GM23338 (cell line): ENCODE data around the gene SLC12A5.

Experiments
- CREB1 ChIP-seq: fragments of 250-450 bp; sonication (Bioruptor Pico); IDR thresholded peaks from 2 replicates; pipeline ENCODE4 v1.5.0; 2020; ENCODE audit warnings: low read depth, mild to moderate bottlenecking, moderate library complexity
- EZH2 ChIP-seq: fragments of 200-600 bp; sonication (generic); IDR thresholded peaks from one replicate; pipeline ENCODE4 v1.8.0; 2017; ENCODE audit warnings: antibody characterized with exemption, mild to moderate bottlenecking, low read depth; ENCODE audit not compliant: unreplicated experiment
- EZH2phosphoT487 ChIP-seq: fragments of 200-600 bp; sonication (generic); IDR thresholded peaks from one replicate; pipeline ENCODE4 v1.8.1; 2018; ENCODE audit warnings: antibody characterized with exemption; ENCODE audit not compliant: unreplicated experiment
- JUNB ChIP-seq: IDR thresholded peaks from one replicate; pipeline ENCODE4 v1.6.1; 2016; ENCODE audit warnings: antibody characterized with exemption; ENCODE audit not compliant: unreplicated experiment
- POLR2AphosphoS5 ChIP-seq: IDR thresholded peaks from 2 replicates; pipeline ENCODE4 v1.6.1; 2016; ENCODE audit warnings: antibody characterized with exemption, low read depth
- STAT1 ChIP-seq: IDR thresholded peaks from one replicate; pipeline ENCODE4 v1.6.1; 2016; ENCODE audit warnings: antibody characterized with exemption; ENCODE audit not compliant: unreplicated experiment
- ZNF331 ChIP-seq: fragments of 250-450 bp; sonication (Bioruptor Pico); IDR thresholded peaks from 2 replicates; pipeline ENCODE4 v1.5.0; 2020; ENCODE audit warnings: low read depth, mild to moderate bottlenecking, moderate library complexity
- TF ChIP-seq, protein P1 (sequence below), 2 experiments: fragments of 200-600 bp in 1 of 2; sonication (generic) in 1 of 2; conservative IDR thresholded peaks; 2 replicates each; pipeline versions ENCODE4 v1.5.1 to v1.6.1; 2016 to 2017; ENCODE audit warnings: antibody characterized with exemption in 2 of 2, low read depth in 2 of 2, mild to moderate bottlenecking in 2 of 2, moderate library complexity in 1 of 2
- TF ChIP-seq, protein P2 (sequence below): IDR thresholded peaks from one replicate; pipeline ENCODE4 v1.6.1; 2018; ENCODE audit warnings: antibody characterized with exemption; ENCODE audit not compliant: unreplicated experiment
- TF ChIP-seq, protein P3 (sequence below): IDR thresholded peaks from 2 replicates; pipeline ENCODE4 v1.6.1; 2016; ENCODE audit warnings: antibody characterized with exemption

GRCh38 chr20:46035253-46035652, 6.2 kb downstream of the SLC12A5 start:
- TF ChIP-seq, protein P1, sequence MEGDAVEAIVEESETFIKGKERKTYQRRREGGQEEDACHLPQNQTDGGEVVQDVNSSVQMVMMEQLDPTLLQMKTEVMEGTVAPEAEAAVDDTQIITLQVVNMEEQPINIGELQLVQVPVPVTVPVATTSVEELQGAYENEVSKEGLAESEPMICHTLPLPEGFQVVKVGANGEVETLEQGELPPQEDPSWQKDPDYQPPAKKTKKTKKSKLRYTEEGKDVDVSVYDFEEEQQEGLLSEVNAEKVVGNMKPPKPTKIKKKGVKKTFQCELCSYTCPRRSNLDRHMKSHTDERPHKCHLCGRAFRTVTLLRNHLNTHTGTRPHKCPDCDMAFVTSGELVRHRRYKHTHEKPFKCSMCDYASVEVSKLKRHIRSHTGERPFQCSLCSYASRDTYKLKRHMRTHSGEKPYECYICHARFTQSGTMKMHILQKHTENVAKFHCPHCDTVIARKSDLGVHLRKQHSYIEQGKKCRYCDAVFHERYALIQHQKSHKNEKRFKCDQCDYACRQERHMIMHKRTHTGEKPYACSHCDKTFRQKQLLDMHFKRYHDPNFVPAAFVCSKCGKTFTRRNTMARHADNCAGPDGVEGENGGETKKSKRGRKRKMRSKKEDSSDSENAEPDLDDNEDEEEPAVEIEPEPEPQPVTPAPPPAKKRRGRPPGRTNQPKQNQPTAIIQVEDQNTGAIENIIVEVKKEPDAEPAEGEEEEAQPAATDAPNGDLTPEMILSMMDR (conservative IDR thresholded peaks at IDR 0.05; ENCODE audit: low read depth in 2 of 2), result no peak
- TF ChIP-seq POLR2AphosphoS5 (no peak), JUNB (no peak), STAT1 (no peak), EZH2 (no peak), CREB1 (CRISPR knock-in tag) (no peak), EZH2phosphoT487 (no peak), ZNF331 (CRISPR knock-in tag) (no peak)
- TF ChIP-seq, protein P2, sequence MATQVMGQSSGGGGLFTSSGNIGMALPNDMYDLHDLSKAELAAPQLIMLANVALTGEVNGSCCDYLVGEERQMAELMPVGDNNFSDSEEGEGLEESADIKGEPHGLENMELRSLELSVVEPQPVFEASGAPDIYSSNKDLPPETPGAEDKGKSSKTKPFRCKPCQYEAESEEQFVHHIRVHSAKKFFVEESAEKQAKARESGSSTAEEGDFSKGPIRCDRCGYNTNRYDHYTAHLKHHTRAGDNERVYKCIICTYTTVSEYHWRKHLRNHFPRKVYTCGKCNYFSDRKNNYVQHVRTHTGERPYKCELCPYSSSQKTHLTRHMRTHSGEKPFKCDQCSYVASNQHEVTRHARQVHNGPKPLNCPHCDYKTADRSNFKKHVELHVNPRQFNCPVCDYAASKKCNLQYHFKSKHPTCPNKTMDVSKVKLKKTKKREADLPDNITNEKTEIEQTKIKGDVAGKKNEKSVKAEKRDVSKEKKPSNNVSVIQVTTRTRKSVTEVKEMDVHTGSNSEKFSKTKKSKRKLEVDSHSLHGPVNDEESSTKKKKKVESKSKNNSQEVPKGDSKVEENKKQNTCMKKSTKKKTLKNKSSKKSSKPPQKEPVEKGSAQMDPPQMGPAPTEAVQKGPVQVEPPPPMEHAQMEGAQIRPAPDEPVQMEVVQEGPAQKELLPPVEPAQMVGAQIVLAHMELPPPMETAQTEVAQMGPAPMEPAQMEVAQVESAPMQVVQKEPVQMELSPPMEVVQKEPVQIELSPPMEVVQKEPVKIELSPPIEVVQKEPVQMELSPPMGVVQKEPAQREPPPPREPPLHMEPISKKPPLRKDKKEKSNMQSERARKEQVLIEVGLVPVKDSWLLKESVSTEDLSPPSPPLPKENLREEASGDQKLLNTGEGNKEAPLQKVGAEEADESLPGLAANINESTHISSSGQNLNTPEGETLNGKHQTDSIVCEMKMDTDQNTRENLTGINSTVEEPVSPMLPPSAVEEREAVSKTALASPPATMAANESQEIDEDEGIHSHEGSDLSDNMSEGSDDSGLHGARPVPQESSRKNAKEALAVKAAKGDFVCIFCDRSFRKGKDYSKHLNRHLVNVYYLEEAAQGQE, result no peak
- TF ChIP-seq, protein P3, sequence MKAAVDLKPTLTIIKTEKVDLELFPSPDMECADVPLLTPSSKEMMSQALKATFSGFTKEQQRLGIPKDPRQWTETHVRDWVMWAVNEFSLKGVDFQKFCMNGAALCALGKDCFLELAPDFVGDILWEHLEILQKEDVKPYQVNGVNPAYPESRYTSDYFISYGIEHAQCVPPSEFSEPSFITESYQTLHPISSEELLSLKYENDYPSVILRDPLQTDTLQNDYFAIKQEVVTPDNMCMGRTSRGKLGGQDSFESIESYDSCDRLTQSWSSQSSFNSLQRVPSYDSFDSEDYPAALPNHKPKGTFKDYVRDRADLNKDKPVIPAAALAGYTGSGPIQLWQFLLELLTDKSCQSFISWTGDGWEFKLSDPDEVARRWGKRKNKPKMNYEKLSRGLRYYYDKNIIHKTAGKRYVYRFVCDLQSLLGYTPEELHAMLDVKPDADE, result no peak
